A673 (cell line): ENCODE data around the gene UNK.

Experiments used
- EZH2 ChIP-seq: fragments of 200-600 bp; sonication (generic); IDR thresholded peaks from 2 replicates; pipeline ENCODE4 v1.6.1; 2017; ENCODE audit warnings: borderline replicate concordance, low read depth, mild to moderate bottlenecking, mixed read lengths, antibody characterized with exemption, low read length; ENCODE audit not compliant: poor library complexity, severe bottlenecking
- TF ChIP-seq, protein P1 (sequence below): fragments of 300-800, 200-600 bp; sonication (generic); conservative IDR thresholded peaks from 2 replicates; pipeline ENCODE4 v1.5.1; 2017; ENCODE audit warnings: low read depth, mild to moderate bottlenecking, antibody characterized with exemption, low read length, moderate library complexity, mixed read lengths

DNA sequence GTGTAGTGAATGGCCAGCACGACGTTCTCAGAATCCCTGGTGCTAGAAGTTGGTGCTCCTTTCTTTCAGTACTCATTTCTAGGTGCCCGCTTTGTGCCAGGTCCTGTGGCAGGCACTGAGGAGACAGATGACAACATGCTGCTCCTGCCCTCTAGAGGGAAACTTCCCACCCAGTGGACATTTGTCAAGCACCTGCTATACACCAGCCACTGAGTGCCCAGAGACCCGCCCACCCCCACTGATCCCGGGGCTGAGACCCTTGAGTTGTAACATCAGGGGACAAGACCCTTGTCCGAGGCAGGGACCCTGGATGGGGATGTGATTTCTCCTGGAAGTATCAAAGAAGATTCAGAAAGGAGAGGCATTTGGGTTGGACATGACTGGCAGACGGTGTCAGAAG is 34.5 kb downstream of the UNK start:
- TF ChIP-seq, protein P1, sequence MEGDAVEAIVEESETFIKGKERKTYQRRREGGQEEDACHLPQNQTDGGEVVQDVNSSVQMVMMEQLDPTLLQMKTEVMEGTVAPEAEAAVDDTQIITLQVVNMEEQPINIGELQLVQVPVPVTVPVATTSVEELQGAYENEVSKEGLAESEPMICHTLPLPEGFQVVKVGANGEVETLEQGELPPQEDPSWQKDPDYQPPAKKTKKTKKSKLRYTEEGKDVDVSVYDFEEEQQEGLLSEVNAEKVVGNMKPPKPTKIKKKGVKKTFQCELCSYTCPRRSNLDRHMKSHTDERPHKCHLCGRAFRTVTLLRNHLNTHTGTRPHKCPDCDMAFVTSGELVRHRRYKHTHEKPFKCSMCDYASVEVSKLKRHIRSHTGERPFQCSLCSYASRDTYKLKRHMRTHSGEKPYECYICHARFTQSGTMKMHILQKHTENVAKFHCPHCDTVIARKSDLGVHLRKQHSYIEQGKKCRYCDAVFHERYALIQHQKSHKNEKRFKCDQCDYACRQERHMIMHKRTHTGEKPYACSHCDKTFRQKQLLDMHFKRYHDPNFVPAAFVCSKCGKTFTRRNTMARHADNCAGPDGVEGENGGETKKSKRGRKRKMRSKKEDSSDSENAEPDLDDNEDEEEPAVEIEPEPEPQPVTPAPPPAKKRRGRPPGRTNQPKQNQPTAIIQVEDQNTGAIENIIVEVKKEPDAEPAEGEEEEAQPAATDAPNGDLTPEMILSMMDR: no peak
- TF ChIP-seq EZH2: no peak
